ENCODE measurements around the gene COQ4.

- no peak for TF ChIP-seq POLR2A (IDR thresholded peaks at IDR 0.05)
- TF ChIP-seq CTCF (IDR thresholded peaks at IDR 0.05) = no peak
These were observed 26.1 kb upstream of the COQ4 start for GRCh38 chr9:128296340-128297220.
